NCI-H446 treated with DMSO at 0.1 percent for 48 hours (cell line): Measurements from ENCODE around the gene DAND5.
A peak's percentile ranks its signal among the peaks of the same experiment; 100 is the strongest.

ENCODE experiments used
- DNase-seq: peaks from one replicate; lab custom pipeline; 2025; lab: John Stamatoyannopoulos, UW

DAND5 gene

DNA sequence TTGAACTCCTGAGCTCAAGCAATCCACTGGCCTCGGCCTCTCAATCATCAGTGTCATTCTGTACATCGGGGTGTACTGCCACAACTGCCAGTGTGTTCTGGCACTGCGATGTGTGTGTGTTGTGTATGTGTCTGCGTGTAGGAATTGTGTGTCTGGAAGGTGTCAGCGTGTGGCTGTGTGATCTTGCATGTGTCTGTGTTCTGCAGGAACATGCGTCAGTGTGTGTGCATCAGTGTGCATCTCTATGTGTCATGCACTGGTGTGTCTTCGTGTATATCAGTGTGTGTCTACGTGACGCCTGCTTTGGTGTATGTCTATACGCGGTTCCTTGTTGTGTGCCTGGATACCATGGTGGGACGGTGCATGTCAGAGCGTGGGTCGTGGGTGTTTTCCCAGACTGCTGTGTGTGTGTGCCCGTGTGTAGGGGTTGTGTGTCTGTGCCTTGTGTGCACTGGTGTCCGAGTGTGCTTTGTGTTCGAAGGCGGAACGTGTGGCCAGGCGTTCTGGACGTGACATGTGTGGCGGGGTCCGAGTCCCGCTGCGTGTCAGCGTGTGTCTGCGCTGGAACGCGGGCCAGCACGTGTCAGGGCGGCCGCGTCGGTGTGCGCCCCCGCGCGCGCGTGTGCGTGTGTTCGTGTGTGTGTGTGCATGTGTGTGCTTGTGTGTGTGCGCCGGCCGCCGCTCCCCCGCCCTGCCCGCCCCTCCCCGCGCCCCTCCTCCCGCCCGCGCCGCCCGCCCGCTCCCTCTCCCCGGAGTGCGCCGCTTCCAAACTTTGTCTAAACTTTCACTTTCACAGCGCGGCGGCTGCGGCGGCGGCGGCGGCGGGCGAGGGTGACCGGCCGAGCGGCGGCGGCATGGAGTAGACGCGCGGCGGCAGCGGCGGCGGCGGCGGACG is 25.6 kb downstream of the DAND5 start, which contains the start of gene NFIX:
TSS of gene NFIX (plus strand) at position 775 of the 895 bp plus-strand sequence. CDS start 363 bp downstream, outside the sequence.
- no peak for DNase-seq

- no peak for DNase-seq
These were observed 26.4 kb downstream of the DAND5 start for GRCh38 chr19:12995596-12996405.

- DNase-seq, result no peak
These were observed 27.2 kb downstream of the DAND5 start for GRCh38 chr19:12996406-12997094.

GRCh38 chr19:12997179-12997966 is 28.0 kb downstream of the DAND5 start:
- DNase-seq, result no peak

- DNase-seq, result no peak
These were observed 28.9 kb downstream of the DAND5 start for GRCh38 chr19:12997967-12998940.

GRCh38 chr19:13001166-13001501 is 31.8 kb downstream of the DAND5 start:
- no peak for DNase-seq

DNA sequence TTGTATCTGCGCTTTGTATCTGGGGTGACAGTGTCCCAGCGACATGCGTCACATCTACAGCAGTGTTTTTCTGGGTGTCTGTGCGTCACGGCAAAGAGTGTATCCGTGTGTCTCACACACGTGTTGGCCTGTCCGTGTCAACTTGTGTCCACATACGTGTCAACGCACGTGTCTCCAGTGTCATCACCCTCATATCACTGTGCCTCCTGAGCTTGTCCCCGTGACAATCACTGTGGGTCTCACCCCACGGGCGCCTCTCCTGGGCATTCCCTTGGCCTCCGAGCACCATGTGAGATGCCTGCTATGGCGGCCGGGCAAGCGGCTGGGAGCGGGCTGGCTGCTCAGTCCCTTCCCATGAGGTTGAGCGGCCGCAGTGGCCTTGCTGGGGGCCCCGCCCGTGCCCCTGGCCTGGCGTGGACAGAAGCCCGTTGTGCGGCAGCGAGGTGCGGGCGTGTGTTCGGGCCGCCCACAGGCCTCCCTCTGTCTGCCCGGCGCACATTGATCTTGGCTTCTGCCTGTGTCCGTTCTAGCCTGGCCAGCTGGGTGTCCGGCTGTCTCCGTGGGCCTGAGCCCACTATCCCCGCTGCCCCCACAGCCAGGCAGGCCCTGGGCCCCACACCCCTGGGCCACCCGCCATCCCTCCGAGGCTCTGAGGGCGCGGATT is 32.3 kb downstream of the DAND5 start:
- no peak for DNase-seq

DNA sequence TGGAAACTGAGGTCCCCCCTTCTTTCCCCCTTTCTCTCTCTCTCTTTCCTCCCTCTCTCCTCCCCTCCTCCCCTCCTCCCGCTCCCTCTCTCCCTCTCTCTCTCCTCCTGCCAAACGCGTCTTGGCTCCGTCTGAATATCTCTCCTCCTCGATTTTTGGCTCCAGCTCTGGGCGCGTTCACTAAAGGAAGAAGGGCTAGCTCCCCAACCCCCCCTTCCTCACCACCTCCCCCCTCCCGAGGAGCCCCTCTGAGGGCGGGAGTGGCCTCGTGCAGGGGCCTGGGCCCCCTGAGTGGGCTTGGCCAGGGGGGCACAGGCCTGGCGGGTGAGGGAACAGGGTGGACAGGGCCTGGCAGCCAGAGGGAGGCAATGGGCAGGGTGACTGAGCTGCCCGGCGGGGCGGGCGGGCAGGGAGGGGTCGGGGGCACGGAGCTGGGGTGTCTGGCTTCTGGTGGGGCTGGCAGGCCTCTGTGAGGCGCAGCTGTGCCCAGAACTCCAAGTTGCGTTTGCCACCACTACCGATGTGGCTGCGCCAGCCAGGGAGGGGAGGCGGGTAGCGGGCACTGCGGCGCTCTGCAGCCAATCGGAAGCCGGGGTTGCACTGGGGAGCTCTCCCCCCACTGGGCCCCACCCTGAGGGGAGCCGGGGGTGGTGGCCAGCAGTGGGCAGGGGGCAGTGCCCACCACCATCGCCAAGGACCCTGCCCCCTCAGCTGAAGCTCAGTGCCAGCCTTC is 33.0 kb downstream of the DAND5 start:
- peak; percentile 88 for DNase-seq

- no peak for DNase-seq
These were observed 33.7 kb downstream of the DAND5 start for GRCh38 chr19:13003081-13003480.

DNA sequence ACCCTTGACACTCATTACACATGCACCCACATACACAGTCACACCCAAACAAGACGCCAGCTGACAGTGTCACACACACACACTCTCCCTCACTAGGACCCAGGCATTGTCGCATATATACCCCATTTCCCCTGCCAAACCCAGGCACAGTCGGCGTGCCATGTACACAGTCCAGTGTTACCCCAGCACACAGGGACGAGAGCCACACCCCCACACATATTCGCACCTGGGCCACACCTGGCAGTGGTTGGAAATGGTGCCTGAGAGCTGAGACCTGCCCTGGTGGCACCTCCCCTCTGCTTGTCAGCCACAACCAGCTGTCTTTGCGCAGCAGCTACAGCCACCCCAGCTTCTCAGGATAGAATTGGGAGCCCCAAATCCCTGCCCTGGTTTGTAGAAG is 34.9 kb downstream of the DAND5 start:
- DNase-seq, result no peak

DNA sequence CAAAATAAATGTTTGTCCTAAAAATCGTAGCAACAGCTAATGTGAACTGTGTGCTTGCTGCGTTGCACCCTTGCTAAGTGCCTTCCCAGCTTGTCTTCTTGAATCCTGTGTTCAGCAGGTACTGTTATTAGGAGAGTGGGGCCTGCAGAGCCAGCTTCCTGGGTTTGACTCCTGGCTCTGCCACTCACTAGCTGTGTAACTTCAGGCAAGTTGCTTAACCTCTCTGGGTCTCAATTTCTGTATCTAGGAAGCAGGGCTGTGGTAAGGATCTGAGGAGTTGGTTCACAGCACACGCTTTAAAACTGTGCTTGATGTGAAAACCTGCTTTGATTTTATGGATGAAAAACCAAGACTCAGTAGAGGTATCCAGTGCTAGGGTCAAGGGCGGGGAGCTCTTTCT is 35.9 kb downstream of the DAND5 start:
- DNase-seq, result no peak

DNA sequence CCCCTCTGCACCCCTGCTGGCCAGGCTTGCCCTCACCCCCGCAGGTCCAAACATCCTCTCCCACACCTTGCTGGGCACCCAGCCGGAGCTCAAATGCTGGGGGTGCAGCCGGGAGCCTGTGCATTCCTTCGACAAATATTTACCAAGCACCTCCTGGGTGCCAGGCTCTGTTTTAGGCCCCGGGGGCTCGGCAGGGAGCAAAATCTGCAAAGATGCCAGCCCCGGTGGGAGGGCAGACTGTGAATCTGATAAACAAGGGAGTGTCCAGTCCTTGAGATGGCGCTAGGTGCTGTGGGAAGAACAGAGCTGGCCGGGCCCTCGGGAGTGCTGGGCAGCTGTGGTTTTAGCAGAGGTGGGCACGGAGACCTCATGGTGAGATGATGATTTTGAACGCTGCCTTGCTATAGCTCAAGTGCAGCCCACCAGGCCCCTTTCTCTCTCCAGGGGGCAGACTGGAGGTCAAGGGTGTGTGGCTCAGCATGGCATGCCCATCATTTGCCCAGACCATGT is 36.5 kb downstream of the DAND5 start:
- no peak for DNase-seq

- no peak for DNase-seq
These were observed 37.3 kb downstream of the DAND5 start for GRCh38 chr19:13006431-13007281.

DNA sequence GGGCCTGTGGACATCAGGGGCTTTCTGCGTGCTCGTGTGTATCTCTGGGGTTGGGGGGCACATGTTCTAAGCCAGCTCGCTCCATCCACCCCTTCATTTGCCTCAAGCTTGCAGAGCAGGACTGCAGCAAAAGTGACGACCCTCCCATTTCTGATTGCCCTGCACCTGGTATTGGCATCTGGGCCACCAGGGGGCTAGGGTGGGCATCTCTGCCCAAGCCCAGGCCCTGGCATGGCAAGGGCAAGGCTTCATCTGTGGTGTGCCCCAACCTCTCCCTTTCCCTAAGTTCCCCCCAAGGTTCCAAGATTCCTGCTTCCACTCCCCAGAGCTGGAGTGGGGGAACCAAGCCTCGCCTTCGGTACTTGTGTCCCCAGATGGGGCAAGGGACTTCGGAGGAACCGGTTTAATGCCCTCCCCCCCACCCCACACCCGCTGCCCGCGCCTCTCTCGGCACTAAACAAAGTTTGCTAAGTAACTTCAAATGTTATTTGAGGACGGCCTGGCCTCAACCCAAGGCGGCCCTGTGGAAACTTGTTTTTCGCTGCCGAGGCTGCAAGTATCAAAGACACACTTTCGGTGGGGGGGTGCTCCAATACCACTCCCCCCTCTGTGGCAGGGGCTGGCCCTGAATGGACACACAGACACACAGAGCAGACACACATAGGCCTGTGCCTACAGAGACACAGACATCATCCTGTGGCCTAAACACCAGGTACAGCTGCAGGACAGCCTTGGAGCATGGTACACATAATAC is 38.1 kb downstream of the DAND5 start:
- DNase-seq, result no peak

DNA sequence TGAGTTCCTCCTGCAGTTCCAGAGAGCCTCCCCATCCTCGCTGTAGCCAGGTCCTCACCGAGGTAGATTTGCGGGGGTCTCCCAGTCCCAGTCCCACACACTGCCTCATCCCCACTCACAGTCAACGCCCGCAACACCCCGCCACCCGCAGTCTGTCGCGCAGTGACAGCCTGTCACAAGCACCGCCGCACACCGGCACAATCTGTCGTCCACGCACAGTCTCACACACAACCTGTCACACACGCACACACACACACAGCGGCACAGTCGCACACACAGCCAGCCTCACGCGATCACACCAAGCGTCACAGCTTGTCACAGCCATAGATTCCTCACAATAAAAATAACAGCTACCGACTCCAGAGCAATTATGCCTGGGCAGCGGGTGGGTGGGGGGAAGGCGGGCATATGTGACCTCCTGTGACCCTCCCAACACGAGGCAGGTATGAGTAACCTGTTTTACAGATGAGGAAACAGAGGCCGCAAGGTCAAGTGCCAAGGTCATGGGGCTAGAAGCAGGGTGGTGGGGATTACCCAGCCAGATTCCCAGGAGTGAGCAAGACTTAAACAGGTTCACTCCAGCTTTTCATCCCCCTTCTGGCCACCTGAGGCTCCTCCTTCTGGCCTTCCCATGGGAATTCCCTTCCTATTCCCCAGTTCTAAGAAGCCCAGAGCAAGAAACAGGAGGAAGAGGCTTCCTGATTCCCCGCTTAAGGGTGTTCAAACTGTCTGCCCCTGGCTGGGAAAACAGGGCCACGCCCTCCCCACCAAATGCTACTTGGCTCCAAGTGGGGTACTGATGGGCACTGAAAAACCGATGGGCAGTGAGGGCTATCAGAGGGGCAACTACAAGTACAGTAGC is 39.8 kb downstream of the DAND5 start:
- no peak for DNase-seq
